GM19467 (cell line): Measurements from ENCODE around the gene PVR.
"Not testable (repeated sequence)": the region's sequence is repeated elsewhere in the genome, so short reads cannot be mapped to it uniquely, and the experiment has no call there.

Experiments used
- ATAC-seq: cut with Tn5 transposase; IDR thresholded peaks from one replicate; pipeline ENCODE4 v1.9.1; 2021; ENCODE audit warnings: mild to moderate bottlenecking, moderate library complexity; ENCODE audit not compliant: unreplicated experiment

The PVR gene

DNA sequence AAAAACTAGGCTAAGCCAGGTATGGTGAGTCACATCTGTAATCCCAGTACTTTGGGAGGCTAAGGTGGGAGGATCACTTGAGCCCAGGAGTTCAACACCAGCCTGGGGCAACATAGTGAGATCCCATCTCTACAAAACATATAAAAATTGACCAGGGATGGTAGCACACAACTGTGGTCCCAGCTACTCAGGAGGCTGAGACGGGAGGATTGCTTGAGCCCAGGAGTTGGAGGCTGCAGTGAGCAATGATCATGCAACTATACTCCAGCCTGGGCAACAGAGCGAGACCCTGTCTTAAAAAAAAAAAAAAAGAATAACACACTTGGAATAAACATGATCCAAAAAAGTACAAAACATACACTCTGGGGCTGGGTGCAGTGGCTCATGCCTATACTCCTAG, 26.3 kb downstream of the PVR start:
- not testable (repeated sequence) for ATAC-seq

- no peak for ATAC-seq
These were observed 27.7 kb downstream of the PVR start, which contains the start of gene CEACAM19 for GRCh38 chr19:44671400-44671799. Gene CEACAM19, plus strand, starts transcription at chr19:44671482. Its CDS starts 450 bp downstream, at chr19:44671932.

- ATAC-seq: no peak
These were observed 28.5 kb downstream of the PVR start for GRCh38 chr19:44672226-44672625.

GRCh38 chr19:44673510-44673909, 29.8 kb downstream of the PVR start:
- no peak for ATAC-seq

DNA sequence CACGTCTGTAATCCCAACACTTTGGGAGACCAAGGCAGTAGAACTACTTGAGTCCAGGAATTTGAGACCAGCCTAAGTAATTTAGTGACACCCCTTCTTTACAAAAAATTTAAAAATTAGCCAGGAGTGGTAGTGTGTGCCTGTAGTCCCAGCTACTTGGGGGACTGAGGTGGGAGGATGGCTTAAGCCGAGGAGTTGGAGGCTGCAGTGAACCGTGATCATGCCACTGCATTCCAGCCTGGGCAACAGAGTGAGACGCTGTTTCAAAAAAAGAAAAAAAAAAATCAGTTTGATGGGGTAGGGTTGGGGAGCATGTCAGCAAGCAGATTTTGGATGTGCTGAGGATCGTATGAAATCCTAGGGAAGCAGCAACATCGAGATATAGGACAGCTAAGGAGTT, 31.8 kb downstream of the PVR start:
- no peak for ATAC-seq

- ATAC-seq: no peak
These were observed 33.5 kb downstream of the PVR start for GRCh38 chr19:44677019-44677811.

- ATAC-seq: no peak
These were observed 36.8 kb downstream of the PVR start for GRCh38 chr19:44680536-44680935.

GRCh38 chr19:44681992-44682790, 38.5 kb downstream of the PVR start:
- no peak for ATAC-seq

DNA sequence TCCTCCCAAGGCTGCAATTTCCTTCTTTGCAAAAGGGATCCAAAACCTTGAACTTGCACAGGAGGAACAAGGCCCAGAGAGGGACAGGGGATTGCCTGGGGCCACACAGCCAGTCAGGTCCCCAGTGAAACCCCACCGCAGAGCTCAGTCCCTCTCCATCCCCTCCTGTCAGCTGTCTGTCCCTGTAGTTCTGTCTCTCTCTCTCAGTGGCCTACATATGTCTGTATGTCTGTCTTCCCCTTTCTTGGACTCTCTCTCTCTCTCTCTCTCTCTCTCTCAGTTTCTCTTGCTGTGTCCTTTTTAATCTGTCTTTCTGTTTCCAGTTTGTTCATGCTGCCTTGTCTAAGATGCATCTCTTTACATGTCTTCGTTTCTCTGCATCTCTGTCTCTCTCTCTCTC, 39.1 kb downstream of the PVR start:
- ATAC-seq: no peak

DNA sequence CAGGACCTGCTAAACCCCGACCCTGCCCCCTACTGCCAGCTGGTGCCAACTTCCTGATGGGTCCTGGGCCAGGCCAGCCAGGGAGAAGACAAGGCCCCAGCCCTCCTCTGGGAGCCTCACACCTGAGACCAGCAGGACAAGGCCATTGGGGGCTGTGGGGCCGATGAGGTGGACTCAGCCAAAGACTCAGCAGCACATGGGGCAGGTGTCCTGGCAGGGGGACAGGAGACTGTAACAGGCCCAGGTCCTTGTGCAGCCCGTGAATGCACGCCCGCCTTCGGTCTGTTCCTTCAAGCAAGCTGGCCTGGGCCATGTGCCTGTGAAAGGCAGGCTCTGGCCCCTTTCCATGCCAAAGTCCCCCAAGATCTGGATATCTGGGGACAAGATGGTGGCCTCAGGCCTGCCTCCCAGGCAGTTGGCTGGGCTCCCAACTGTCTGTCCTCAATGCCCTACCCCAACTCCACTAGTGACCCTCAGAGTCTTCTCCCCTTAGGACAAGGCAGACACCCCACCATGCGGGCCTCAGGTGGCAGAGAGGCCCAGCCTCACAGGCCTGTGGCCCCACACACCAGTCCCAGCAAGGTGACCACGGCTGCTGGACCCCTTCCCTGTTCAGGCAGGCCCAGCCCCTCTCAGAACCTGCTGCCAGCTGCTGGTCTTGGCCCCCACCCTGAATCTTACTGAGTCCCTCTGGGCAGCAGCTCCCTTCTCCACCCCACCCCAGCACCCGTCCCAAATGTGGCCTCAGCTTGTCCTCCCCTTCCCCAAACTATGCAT, 39.9 kb downstream of the PVR start:
- ATAC-seq: no peak

- not testable (repeated sequence) for ATAC-seq
These were observed 40.7 kb downstream of the PVR start for GRCh38 chr19:44684396-44684795.

GRCh38 chr19:44684892-44685863, 41.5 kb downstream of the PVR start:
- ATAC-seq: no peak

- no peak for ATAC-seq
These were observed 42.2 kb downstream of the PVR start for GRCh38 chr19:44685877-44686276.

GRCh38 chr19:44686896-44687295, 43.2 kb downstream of the PVR start:
- no peak for ATAC-seq

GRCh38 chr19:44687888-44688287, 44.2 kb downstream of the PVR start:
- no peak for ATAC-seq

DNA sequence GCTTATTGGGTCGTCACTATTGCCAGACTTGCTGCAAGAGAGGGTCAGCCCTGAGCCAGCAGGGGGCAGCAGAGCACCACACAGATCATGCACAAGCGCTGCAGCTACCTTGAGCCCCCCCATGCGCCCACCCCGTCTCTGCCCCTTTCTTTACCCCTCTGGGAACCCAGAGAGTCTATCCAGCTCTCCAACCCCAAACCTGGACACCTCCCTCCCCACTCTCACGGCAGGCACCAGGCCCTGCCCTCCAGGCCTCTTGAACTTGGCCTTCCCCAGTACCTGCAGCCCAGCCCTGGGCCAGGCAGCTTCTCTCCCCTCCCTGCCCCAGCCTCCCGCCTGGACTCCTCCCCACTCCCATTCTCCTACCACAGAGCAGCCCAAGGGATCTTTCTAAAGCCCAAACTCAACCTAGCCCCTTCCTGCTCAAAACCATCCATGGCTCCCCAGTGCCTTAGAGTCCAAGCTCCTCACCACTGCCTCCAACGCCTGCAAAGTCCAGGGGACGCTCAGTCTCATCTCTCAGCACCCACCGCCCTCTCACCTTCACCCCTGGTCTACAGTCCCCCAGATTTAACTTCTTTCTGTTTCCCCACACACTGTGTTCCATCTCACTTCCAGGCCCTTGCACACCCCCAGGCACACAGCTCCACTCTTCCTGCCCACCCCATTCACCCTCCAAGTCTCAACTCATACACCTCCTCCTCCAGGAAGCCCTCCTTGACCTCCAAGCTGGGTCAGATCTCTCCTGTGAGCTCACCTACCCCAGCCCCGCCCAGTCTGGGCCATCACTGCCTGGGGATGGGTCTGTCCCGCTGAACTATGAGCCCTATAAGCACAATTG, 45.8 kb downstream of the PVR start:
- no peak for ATAC-seq

GRCh38 chr19:44690131-44690440, 46.4 kb downstream of the PVR start:
- no peak for ATAC-seq

- ATAC-seq: no peak
These were observed 48.6 kb downstream of the PVR start for GRCh38 chr19:44692379-44692721.

DNA sequence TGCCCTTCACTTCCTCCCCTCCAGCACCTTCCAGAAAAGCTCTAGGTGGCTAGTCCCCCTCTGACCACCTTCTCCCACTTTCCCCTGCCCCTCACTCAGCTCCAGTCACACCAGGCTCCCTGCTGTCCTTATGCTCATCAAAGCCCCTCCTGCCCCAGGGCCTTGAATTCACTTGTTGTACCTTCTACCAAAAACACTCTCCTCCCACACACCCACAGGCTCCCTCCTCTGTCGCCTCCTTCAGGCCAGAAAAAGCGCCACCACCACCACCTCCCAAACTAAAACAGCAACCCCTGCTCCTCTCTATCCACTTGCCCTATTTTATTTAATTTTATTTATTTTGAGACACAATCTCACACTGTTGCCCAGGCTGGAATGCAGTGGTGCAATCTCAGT, 50.5 kb downstream of the PVR start:
- ATAC-seq: no peak
